Psoas muscle (tissue), 8 donors: ENCODE measurements around the gene DHX9. TPM values are rescaled to one million over a fixed set of nuclear protein-coding genes. Genes with fewer than 3 reads are reported as not detected.
"Not testable (repeated sequence)": the region's sequence is repeated elsewhere in the genome, so short reads cannot be mapped to it uniquely, and the experiment has no call there.

Experiments used
- ATAC-seq, 4 donors: fragments of 200-7000 bp; cut with Tn5 transposase; one replicate each; pipeline ENCODE4 v1.9.1; 2020; ENCODE audit warnings: moderate library complexity in 3 of 4, mild to moderate bottlenecking in 2 of 4
- DNase-seq, 2 donors: peaks; one replicate each; pipeline ENCODE4 v3.0.0-alpha.2; 2020
- H3K27ac ChIP-seq: fragments of 200-600 bp; one replicate; pipeline ENCODE4 v1.8.0; 2022
- H3K27me3 ChIP-seq, 3 donors: fragments of 200-600 bp in 1 of 3; one replicate each; pipeline versions ENCODE4 v1.6.1 to v1.8.0; 2013 to 2022; ENCODE audit warnings: low read length in 2 of 3, mild to moderate bottlenecking in 2 of 3, moderate library complexity in 1 of 3; ENCODE audit not compliant: insufficient read depth in 3 of 3
- H3K36me3 ChIP-seq, 2 donors: fragments of 200-600 bp in 1 of 2; one replicate each; pipeline versions ENCODE4 v1.6.1 to v1.8.0; 2013 to 2022; ENCODE audit warnings: low read depth in 1 of 2, mild to moderate bottlenecking in 1 of 2, moderate library complexity in 1 of 2; ENCODE audit not compliant: insufficient read depth in 1 of 2
- H3K4me1 ChIP-seq: fragments of 200-600 bp; one replicate; pipeline ENCODE4 v1.8.0; 2022
- H3K4me3 ChIP-seq: fragments of 200-600 bp; one replicate; pipeline ENCODE4 v1.8.0; 2022; ENCODE audit warnings: mild to moderate bottlenecking
- H3K9me3 ChIP-seq: fragments of 200-600 bp; one replicate; pipeline ENCODE4 v1.8.0; 2022
- CTCF ChIP-seq: fragments of 200-600 bp; IDR thresholded peaks from one replicate; pipeline ENCODE4 v1.8.0; 2022; ENCODE audit warnings: antibody characterized with exemption
- WGBS, 3 donors: extraction: QIAGEN DNeasy Blood & Tissue Kit; methylation state at CpG; one replicate each; pipeline versions ENCODE4 v1.1.6 to v1.1.7; 2013; 5-methylcytosine and 5-hydroxymethylcytosine counted together
- intact Hi-C, 2 donors: fragments of 100-400 bp; cut with DNase I; formaldehyde crosslinking; loops; one replicate each; pipeline versions ENCODE4 v1.11.0 to v1.14.2; 2022
- polyA plus RNA-seq, 3 donors: library from polyadenylated mRNA; stranded (reverse); fragments of 200-250 nt; gene quantifications; one replicate each; pipeline ENCODE4 v1.2.3, GENCODE V29; 2013
- total RNA-seq, 4 donors: library from RNA; stranded (reverse); fragmentation: NEBNext Ultra II Directional in 2 of 4; extraction: Animal tissue kit (Norgen Biotek cat#: 25700) in 2 of 4; gene quantifications; one replicate each; pipeline versions ENCODE4 v1.2.1 to v1.2.4, GENCODE V29; 2021 to 2023
- donor health status: healthy with polysubstance abuse.
- donor health status: DM: no; HTN: no; CAD: no; lungs with moderate emphysema.
- donor health status: Bipolar disorder and iron deficiency.
- donor health status: healthy.
- donor health status: DM: yes; HTN: yes; CAD: no.
- donor health status: DM: no; HTN: no; CAD: no.
- donor health status: DM: no; HTN: no; CAD: no.
- donor health status: DM: yes; HTN: yes; CAD: no.

The DHX9 gene
- total and polyA plus RNA-seq, 7 donors = 31.8 to 60.3 (median 56.0) TPM

- H3K9me3 ChIP-seq = no peaks in the 10 kb centered on the region
- DNase-seq (no peak), ATAC-seq (no peak)
- H3K4me3 ChIP-seq = no peak overlapping the region
- H3K27me3 ChIP-seq = no peaks in the 10 kb centered on the region
- H3K27ac ChIP-seq = no peak overlapping the region
- 20 to 26% (median 20%) methylated on average over 2 of the region's 2 CpGs for WGBS, 3 donors
- H3K4me1 ChIP-seq = no peaks in the 10 kb centered on the region
- intact Hi-C loops = no loop called here
- no peaks in the 10 kb centered on the region for H3K36me3 ChIP-seq
- no peak for TF ChIP-seq CTCF
Observed at GRCh38 chr1:182897696-182898095, 58.5 kb downstream of the DHX9 start.

GRCh38 chr1:182901946-182902345 is 62.8 kb downstream of the DHX9 start:
- ATAC-seq, H3K36me3 ChIP-seq, H3K9me3 ChIP-seq, intact Hi-C loops, H3K27me3 ChIP-seq, H3K4me1 ChIP-seq, H3K27ac ChIP-seq, H3K4me3 ChIP-seq, DNase-seq: not testable (repeated sequence)
- WGBS, 3 donors = 82 to 88% (median 86%) methylated on average over 5 of the region's 5 CpGs

GRCh38 chr1:182905321-182905720 is 66.2 kb downstream of the DHX9 start:
- intact Hi-C loops = no loop called here
- Histone ChIP-seq H3K36me3 (no peaks in the 10 kb centered on the region), H3K4me1 (no peaks in the 10 kb centered on the region), H3K27ac (no peak overlapping the region), H3K4me3 (no peak overlapping the region), H3K9me3 (no peaks in the 10 kb centered on the region), H3K27me3 (peaks cover 0 to 5% (median 0%) of the 10 kb centered on the region in 3 donors)
- no peak for ATAC-seq
- no peak for TF ChIP-seq CTCF
- no peak for DNase-seq
- WGBS, 3 donors = 91 to 96% (median 93%) methylated on average over 2 of the region's 2 CpGs

GRCh38 chr1:182909578-182909977 is 70.4 kb downstream of the DHX9 start:
- H3K4me3 ChIP-seq = no peak overlapping the region
- TF ChIP-seq CTCF = no peak
- no peaks in the 10 kb centered on the region for H3K36me3 ChIP-seq
- ATAC-seq (no peak), DNase-seq (no peak)
- peaks cover 3% of the 10 kb centered on the region for H3K9me3 ChIP-seq
- peaks cover 0 to 5% (median 0%) of the 10 kb centered on the region in 3 donors for H3K27me3 ChIP-seq
- WGBS, 3 donors = 63 to 71% (median 65%) methylated on average over 4 of the region's 4 CpGs
- no peak overlapping the region for H3K27ac ChIP-seq
- no peaks in the 10 kb centered on the region for H3K4me1 ChIP-seq
- intact Hi-C loops = no loop called here

GRCh38 chr1:182910143-182910542 is 71.0 kb downstream of the DHX9 start:
- 92 to 100% (median 98%) methylated on average over 1 of the region's 1 CpG for WGBS, 3 donors
- H3K9me3 ChIP-seq = peaks cover 3% of the 10 kb centered on the region

More at GRCh38 chr1:182910143-182910542, 71.0 kb downstream of the DHX9 start:
- Histone ChIP-seq H3K4me1 (no peaks in the 10 kb centered on the region), H3K36me3 (no peaks in the 10 kb centered on the region), H3K27me3 (peaks cover 0 to 5% (median 0%) of the 10 kb centered on the region in 3 donors), H3K4me3 (no peak overlapping the region), H3K27ac (no peak overlapping the region)
- intact Hi-C loops = no loop called here
- DNase-seq (no peak), ATAC-seq (no peak)
- no peak for TF ChIP-seq CTCF
